HG03039 (cell line): Measurements from ENCODE around the gene SERINC4.

Experiments used
- ATAC-seq: cut with Tn5 transposase; IDR thresholded peaks from one replicate; pipeline ENCODE4 v1.9.1; 2021; ENCODE audit warnings: mild to moderate bottlenecking, moderate library complexity; ENCODE audit not compliant: unreplicated experiment

SERINC4 gene

DNA sequence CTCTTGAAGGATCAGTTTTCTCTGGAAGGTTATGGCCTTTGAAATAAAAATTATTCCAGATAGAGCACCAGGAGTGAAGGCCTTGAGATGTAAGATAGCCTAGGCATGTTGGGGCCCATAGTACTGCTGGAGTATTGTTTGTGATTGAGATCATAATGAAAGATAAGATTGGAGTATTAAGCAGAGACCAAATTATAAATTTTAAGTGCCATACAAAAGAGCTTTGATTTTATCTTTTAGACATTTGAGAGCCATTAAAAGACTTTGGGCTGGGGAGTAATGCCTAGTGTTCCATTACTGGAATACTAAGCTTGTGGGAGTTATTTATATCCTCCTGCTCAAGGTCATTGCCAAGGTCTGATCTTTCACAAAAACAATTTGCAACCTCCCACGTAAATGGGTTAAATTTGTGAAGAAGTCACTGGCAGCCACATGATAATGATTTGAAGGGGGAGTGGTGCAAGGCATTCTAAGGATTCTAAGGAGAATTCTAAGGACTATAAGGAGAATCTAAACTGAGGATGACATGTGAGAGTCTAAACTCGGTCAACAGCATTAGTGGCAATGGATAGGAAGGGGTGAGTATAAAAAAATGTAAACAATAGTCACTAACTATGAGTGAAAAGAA lies 36.1 kb downstream of the SERINC4 start:
- ATAC-seq: no peak

DNA sequence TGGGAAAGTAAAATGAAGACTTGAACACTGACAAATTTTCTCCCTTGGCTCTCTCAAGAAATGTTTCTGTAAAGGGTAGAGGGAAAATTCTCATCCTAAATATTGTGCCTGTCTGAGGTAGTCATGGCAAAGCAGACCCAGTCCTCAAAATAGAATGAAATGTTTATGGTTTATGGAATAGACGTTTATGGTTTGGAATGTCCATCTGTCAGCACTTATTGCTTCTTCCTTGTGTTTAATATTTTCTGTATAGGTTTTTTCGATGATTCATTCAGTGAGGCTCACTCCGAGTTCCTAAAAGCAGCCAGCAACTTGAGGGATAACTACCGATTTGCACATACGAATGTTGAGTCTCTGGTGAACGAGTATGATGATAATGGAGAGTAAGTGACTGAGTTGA lies 37.2 kb downstream of the SERINC4 start:
- ATAC-seq: no peak

DNA sequence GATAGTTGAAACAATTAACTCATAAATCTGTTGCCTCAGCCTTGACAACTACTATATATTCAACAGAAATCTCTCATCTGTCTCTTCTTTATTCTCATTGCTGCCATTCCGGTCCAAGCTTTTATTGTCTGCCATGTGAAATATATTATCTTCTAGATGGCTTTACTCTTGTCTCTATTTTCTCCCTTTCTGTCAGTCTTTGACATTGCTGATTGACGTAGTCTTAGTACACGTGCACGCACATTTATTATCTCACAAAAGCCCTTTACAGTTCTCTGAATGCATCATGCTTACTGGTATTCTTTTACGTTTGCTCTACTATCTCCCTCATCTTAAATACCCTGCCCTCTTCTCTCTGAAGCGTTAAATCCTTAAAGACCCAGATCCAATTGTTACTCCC lies 48.1 kb downstream of the SERINC4 start:
- no peak for ATAC-seq

DNA sequence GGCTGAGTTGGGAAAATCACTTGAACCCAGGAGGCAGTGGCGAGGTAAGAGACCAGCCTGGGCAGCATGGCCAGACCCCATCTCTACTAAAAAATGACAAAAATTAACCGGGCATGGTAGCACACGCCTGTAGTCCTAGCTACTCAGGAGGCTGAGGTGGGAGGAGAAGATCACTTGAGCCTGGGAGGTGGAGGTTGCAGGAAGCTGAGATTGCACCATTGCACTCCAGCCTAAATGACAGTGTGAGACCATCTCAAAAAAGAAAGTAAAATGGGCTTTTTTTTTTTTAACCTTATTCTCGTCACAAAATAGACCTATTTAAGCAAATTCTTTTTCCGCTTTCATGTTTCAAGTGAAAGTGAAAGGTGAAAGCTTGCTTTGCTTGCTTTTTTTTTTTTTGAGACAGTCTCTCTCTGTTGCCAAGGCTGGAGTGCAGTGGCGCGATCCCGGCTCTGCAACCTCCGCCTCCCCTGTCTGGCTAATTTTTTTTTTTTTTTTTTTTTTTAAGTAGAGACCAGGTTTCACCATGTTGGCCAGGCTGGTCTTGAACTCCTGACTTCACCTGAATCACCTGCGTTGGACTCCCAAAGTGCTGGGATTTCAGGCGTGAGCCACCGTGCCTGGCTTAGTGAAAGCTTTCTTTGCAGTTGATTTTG lies 50.2 kb downstream of the SERINC4 start:
- ATAC-seq: no peak

DNA sequence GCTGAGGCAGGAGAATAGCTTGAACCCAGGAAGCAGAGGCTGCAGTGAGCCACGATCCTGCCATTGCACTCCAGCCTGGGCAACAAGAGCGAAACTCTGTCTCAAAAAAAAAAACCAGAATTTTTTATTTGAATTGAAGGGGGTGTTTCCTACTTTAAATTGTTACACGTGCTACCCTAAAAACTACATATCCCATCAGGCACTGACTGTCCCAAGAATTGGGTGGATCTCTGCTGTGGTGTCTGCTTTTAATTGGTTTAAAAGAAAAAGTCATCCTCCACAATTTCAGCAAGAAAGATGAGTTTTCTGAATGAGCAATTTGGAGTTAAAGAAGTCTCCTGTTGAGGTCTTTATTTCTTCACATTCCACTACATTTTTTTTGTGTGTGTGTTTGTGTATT lies 51.6 kb downstream of the SERINC4 start:
- ATAC-seq: no peak

DNA sequence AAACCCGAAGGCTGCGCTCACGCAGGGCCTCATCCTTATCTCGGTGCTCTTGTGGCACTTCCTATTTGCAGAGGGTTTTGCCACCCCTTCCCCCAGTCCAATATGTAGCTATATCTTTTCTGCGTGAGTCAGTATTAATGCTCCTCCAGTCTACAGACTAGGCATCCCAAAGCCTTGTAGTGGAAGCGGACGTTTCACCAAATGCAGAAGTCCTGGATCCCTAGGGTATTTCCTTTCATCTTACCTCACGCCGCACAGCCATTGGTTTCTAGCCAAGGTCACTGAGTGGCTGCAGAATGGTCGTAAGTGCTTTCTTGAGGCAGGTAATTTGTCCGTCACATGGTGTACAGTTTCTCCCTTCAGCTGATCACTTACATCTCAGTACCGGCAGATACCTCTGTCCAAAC lies 53.1 kb downstream of the SERINC4 start:
- peak; percentile 4 for ATAC-seq

DNA sequence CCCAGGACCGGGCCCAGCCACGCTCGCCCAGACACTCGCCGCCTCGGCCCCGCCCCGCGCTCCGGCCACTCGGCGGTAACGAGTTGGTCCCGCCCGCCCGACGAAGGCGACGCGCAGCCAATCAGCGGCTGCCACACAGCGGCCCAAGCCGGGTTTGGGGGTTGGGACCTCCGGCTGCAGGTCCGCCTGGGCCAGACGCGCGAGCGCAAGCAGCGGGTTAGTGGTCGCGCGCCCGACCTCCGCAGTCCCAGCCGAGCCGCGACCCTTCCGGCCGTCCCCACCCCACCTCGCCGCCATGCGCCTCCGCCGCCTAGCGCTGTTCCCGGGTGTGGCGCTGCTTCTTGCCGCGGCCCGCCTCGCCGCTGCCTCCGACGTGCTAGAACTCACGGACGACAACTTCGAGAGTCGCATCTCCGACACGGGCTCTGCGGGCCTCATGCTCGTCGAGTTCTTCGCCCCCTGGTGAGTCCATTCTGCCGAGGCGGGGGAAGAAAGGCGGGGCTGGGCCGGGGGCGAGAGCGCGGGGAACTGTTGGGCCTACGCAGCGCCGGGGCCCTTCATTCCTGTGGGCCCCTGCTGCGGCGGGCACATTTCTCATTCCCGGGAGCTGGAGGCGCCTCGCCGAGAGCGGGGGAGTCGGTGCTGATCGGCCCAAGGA lies 53.6 kb downstream of the SERINC4 start, which contains the start of gene PDIA3:
Gene PDIA3 (plus strand): TSS at position 194 of the 658 bp plus-strand sequence. CDS start 102 bp downstream, at position 296.
- ATAC-seq: peak; percentile 80
